G401 (cell line): ENCODE data around the gene KIF4A. TPM values are rescaled to one million over a fixed set of nuclear protein-coding genes. Genes with fewer than 3 reads are reported as not detected.
"Not testable (repeated sequence)": the region's sequence is repeated elsewhere in the genome, so short reads cannot be mapped to it uniquely, and the experiment has no call there.

Experiments
- DNase-seq: peaks from one replicate; pipeline ENCODE4 v3.0.0-alpha.2; 2015; ENCODE audit warnings: low spot score
- in situ Hi-C: cut with HindIII; loops from 2 replicates; pipeline ENCODE4 v1.10.0; 2016; ENCODE audit warnings: low sequenced_read_pairs, mixed read lengths
- total RNA-seq: library from RNA; depleted of rRNA; stranded (reverse); fragments of >200 nt; shearing (Covaris generic); gene quantifications from 2 replicates; pipeline ENCODE4 v1.2.3, GENCODE V29; 2014; rRNA removed

Gene KIF4A
- total RNA-seq: 33.4 and 38.1 TPM in 2 replicates

GRCh38 chrX:70289793-70290770 lies at the start of gene KIF4A, which contains the start of gene PDZD11:
TSS of gene KIF4A (plus strand) at chrX:70290104. CDS start at chrX:70290459, 355 bp downstream.
TSS of gene PDZD11 (minus strand) at chrX:70289927. CDS start at chrX:70289341, 586 bp downstream.
- in situ Hi-C loops: no loop called here
- DNase-seq: peak; percentile 68

GRCh38 chrX:70240751-70241150 lies 49.2 kb upstream of the KIF4A start:
- no peak for DNase-seq
- in situ Hi-C loops: no loop called here

GRCh38 chrX:70241501-70241900 lies 48.4 kb upstream of the KIF4A start:
- in situ Hi-C loops: no loop called here
- no peak for DNase-seq

GRCh38 chrX:70243601-70244000 lies 46.3 kb upstream of the KIF4A start:
- in situ Hi-C loops, DNase-seq: not testable (repeated sequence)

GRCh38 chrX:70244881-70245280 lies 45.0 kb upstream of the KIF4A start:
- no peak for DNase-seq
- in situ Hi-C loops: no loop called here

- no peak for DNase-seq
- in situ Hi-C loops: no loop called here
Observed at GRCh38 chrX:70247252-70247651, 42.7 kb upstream of the KIF4A start.

GRCh38 chrX:70252491-70252890 lies 37.4 kb upstream of the KIF4A start:
- in situ Hi-C loops: no loop called here
- no peak for DNase-seq

GRCh38 chrX:70253377-70254062 lies 36.4 kb upstream of the KIF4A start:
- no peak for DNase-seq
- in situ Hi-C loops: no loop called here

- in situ Hi-C loops: no loop called here
- no peak for DNase-seq
Observed at GRCh38 chrX:70254063-70254400, 35.9 kb upstream of the KIF4A start.

- no peak for DNase-seq
- in situ Hi-C loops: no loop called here
Observed at GRCh38 chrX:70254909-70255308, 35.0 kb upstream of the KIF4A start.

GRCh38 chrX:70255452-70255851 lies 34.5 kb upstream of the KIF4A start:
- DNase-seq: no peak
- in situ Hi-C loops: no loop called here

- no peak for DNase-seq
- in situ Hi-C loops: no loop called here
Observed at GRCh38 chrX:70257423-70258288, 32.2 kb upstream of the KIF4A start.

- in situ Hi-C loops: no loop called here
- DNase-seq: no peak
Observed at GRCh38 chrX:70260104-70260503, 29.8 kb upstream of the KIF4A start, which contains the start of gene P2RY4. TSS of gene P2RY4 (minus strand) at chrX:70260204. CDS start at chrX:70259624, 580 bp downstream.

- in situ Hi-C loops: no loop called here
- DNase-seq: peak; percentile 1
Observed at GRCh38 chrX:70262952-70263567, 26.8 kb upstream of the KIF4A start.

GRCh38 chrX:70264784-70265183 lies 25.1 kb upstream of the KIF4A start:
- in situ Hi-C loops: no loop called here

GRCh38 chrX:70268034-70268433 lies 21.9 kb upstream of the KIF4A start, which contains the start of gene ARR3:
TSS of gene ARR3 (plus strand) at chrX:70268334. CDS start at chrX:70269386, 1,052 bp downstream.
- in situ Hi-C loops: no loop called here
- no peak for DNase-seq

More at GRCh38 chrX:70264784-70265183, 25.1 kb upstream of the KIF4A start:
- DNase-seq: no peak

GRCh38 chrX:70274029-70274428 lies 15.9 kb upstream of the KIF4A start:
- in situ Hi-C loops, DNase-seq: not testable (repeated sequence)

GRCh38 chrX:70279081-70279480 lies 10.8 kb upstream of the KIF4A start:
- DNase-seq: no peak
- in situ Hi-C loops: no loop called here

GRCh38 chrX:70280573-70280972 lies 9.3 kb upstream of the KIF4A start:
- in situ Hi-C loops: no loop called here
- DNase-seq: no peak
